ENCODE results near the gene FBRS. TPM values are rescaled to one million over a fixed set of nuclear protein-coding genes. Genes with fewer than 3 reads are reported as not detected.

The FBRS gene
- total and polyA plus RNA-seq, 2 of the 13 experiments (the other 11 are each of a cell fraction or from before 2014, with no cell fraction given) = 13.7 to 16.2 TPM

DNA sequence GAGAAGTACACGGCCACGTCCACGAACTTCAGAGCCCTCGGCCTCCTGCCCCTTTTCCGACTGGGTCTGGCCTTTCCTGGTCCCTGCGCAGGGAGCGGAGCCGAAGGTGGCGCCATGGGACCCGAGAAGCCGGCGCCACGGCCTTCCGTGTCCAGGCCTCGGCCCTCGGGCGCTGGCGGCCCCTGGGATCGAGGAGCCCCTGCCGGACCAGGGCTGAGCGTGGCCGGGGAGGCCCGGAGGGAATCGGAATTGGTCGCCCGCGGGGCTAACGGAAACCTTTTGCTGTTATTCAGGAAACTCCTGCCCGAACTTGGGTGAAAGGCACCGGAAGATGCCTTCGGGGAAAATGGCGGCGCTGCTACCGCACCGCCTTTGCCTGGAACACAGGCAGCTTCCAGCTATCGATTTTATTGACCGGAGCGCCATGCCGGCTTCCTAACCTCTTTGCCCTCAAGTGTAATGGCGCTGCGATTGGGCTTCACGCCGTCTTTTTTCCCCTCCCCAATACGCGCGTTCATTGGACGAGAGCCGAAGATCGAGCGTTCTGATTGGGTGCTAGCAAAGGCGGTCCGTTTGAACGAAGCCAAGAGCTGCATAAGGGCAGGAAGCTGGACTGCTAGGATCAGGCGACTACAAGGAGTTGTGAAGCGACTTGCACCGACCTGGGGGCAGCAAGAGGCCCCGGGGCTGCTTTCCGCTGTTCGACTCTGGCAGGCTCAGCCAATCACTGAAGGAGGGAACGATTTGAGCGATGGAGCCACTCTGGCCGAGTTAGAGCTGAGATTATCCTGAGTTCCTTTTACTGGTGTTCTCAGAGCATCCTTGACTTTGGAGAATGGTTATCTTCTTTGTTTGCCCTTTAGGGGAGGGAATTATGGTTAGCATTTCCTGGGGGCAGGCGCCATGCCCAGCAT, 48.0 kb upstream of the FBRS start, which contains the start of gene ZNF689 (continued):
- TF ChIP-seq, protein P1, sequence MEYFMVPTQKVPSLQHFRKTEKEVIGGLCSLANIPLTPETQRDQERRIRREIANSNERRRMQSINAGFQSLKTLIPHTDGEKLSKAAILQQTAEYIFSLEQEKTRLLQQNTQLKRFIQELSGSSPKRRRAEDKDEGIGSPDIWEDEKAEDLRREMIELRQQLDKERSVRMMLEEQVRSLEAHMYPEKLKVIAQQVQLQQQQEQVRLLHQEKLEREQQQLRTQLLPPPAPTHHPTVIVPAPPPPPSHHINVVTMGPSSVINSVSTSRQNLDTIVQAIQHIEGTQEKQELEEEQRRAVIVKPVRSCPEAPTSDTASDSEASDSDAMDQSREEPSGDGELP (IDR thresholded peaks at IDR 0.05; ENCODE audit: borderline replicate concordance, low read depth) = 0 out of 2 replicates have a peak, but pooled peaks have one; percentile 29
- peak; percentile 94 for TF ChIP-seq KMT2A (CRISPR knock-in tag; IDR thresholded peaks at IDR 0.05)
- TF ChIP-seq ZNF788 (CRISPR knock-in tag; IDR thresholded peaks at IDR 0.05; ENCODE audit: borderline replicate concordance) = peak; percentile 91
- TF ChIP-seq, protein P2, sequence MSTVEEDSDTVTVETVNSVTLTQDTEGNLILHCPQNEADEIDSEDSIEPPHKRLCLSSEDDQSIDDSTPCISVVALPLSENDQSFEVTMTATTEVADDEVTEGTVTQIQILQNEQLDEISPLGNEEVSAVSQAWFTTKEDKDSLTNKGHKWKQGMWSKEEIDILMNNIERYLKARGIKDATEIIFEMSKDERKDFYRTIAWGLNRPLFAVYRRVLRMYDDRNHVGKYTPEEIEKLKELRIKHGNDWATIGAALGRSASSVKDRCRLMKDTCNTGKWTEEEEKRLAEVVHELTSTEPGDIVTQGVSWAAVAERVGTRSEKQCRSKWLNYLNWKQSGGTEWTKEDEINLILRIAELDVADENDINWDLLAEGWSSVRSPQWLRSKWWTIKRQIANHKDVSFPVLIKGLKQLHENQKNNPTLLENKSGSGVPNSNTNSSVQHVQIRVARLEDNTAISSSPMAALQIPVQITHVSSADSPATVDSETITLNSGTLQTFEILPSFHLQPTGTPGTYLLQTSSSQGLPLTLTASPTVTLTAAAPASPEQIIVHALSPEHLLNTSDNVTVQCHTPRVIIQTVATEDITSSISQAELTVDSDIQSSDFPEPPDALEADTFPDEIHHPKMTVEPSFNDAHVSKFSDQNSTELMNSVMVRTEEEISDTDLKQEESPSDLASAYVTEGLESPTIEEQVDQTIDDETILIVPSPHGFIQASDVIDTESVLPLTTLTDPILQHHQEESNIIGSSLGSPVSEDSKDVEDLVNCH (CRISPR knock-in tag; IDR thresholded peaks at IDR 0.05) = 0 out of 2 replicates have a peak, but pooled peaks have one; percentile 32
- peak; percentile 79 for TF ChIP-seq CHD2 (IDR thresholded peaks at IDR 0.05; ENCODE audit: low read depth, low read length)
- TF ChIP-seq, protein P3, sequence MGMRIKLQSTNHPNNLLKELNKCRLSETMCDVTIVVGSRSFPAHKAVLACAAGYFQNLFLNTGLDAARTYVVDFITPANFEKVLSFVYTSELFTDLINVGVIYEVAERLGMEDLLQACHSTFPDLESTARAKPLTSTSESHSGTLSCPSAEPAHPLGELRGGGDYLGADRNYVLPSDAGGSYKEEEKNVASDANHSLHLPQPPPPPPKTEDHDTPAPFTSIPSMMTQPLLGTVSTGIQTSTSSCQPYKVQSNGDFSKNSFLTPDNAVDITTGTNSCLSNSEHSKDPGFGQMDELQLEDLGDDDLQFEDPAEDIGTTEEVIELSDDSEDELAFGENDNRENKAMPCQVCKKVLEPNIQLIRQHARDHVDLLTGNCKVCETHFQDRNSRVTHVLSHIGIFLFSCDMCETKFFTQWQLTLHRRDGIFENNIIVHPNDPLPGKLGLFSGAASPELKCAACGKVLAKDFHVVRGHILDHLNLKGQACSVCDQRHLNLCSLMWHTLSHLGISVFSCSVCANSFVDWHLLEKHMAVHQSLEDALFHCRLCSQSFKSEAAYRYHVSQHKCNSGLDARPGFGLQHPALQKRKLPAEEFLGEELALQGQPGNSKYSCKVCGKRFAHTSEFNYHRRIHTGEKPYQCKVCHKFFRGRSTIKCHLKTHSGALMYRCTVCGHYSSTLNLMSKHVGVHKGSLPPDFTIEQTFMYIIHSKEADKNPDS (CRISPR knock-in tag; IDR thresholded peaks at IDR 0.05) = 0 out of 2 replicates have a peak, but pooled peaks have one; percentile 80
- TF ChIP-seq ARNT2 (CRISPR knock-in tag; IDR thresholded peaks at IDR 0.05; ENCODE audit: low read depth) = no peak
- peak; percentile 78 for TF ChIP-seq PCBP1 (IDR thresholded peaks at IDR 0.05; ENCODE audit: borderline replicate concordance, low read depth, low read length)
- peak; percentile 90 for TF ChIP-seq POLR2AphosphoS5 (IDR thresholded peaks at IDR 0.05; ENCODE audit: low read depth, low read length)
- peak; percentile 79 for TF ChIP-seq TBX2 (CRISPR knock-in tag; IDR thresholded peaks at IDR 0.05; ENCODE audit: borderline replicate concordance)
- TF ChIP-seq, protein P4, sequence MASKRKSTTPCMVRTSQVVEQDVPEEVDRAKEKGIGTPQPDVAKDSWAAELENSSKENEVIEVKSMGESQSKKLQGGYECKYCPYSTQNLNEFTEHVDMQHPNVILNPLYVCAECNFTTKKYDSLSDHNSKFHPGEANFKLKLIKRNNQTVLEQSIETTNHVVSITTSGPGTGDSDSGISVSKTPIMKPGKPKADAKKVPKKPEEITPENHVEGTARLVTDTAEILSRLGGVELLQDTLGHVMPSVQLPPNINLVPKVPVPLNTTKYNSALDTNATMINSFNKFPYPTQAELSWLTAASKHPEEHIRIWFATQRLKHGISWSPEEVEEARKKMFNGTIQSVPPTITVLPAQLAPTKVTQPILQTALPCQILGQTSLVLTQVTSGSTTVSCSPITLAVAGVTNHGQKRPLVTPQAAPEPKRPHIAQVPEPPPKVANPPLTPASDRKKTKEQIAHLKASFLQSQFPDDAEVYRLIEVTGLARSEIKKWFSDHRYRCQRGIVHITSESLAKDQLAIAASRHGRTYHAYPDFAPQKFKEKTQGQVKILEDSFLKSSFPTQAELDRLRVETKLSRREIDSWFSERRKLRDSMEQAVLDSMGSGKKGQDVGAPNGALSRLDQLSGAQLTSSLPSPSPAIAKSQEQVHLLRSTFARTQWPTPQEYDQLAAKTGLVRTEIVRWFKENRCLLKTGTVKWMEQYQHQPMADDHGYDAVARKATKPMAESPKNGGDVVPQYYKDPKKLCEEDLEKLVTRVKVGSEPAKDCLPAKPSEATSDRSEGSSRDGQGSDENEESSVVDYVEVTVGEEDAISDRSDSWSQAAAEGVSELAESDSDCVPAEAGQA (IDR thresholded peaks at IDR 0.05; ENCODE audit: low read depth) = peak; percentile 90
- TF ChIP-seq, protein P4 (CRISPR knock-in tag; IDR thresholded peaks at IDR 0.05; ENCODE audit: borderline replicate concordance) = 0 out of 2 replicates have a peak, but pooled peaks have one; percentile 70
- TF ChIP-seq CENPX (CRISPR knock-in tag; IDR thresholded peaks at IDR 0.05) = no peak
- TF ChIP-seq, protein P5, sequence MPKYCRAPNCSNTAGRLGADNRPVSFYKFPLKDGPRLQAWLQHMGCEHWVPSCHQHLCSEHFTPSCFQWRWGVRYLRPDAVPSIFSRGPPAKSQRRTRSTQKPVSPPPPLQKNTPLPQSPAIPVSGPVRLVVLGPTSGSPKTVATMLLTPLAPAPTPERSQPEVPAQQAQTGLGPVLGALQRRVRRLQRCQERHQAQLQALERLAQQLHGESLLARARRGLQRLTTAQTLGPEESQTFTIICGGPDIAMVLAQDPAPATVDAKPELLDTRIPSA (CRISPR knock-in tag; IDR thresholded peaks at IDR 0.05; ENCODE audit: borderline replicate concordance) = peak; percentile 18; the same call in 1 of the 2 replicates
- TF ChIP-seq IRF2 (CRISPR knock-in tag; IDR thresholded peaks at IDR 0.05) = peak; percentile 94
- TF ChIP-seq ZNF891 (CRISPR knock-in tag; IDR thresholded peaks at IDR 0.05) = peak; percentile 93
